HG02588 (cell line): ENCODE data around the gene PRKAR1A.
"Not testable (repeated sequence)": the region's sequence is repeated elsewhere in the genome, so short reads cannot be mapped to it uniquely, and the experiment has no call there.

Experiments used
- ATAC-seq: cut with Tn5 transposase; IDR thresholded peaks from one replicate; pipeline ENCODE4 v1.9.1; 2021; ENCODE audit warnings: mild to moderate bottlenecking, moderate library complexity; ENCODE audit not compliant: unreplicated experiment

The PRKAR1A gene

GRCh38 chr17:68512247-68512959 lies at the start of gene PRKAR1A:
Gene PRKAR1A, plus strand, starts transcription at chr17:68512430. Its CDS starts 2,970 bp downstream, at chr17:68515400.
- ATAC-seq: peak; percentile 83

GRCh38 chr17:68463211-68464019 lies 48.8 kb upstream of the PRKAR1A start:
- no peak for ATAC-seq

GRCh38 chr17:68468334-68468733 lies 43.9 kb upstream of the PRKAR1A start:
- no peak for ATAC-seq

GRCh38 chr17:68468788-68469187 lies 43.4 kb upstream of the PRKAR1A start:
- no peak for ATAC-seq

- no peak for ATAC-seq
Measured at GRCh38 chr17:68470961-68471360, 41.3 kb upstream of the PRKAR1A start.

- ATAC-seq: no peak
Measured at GRCh38 chr17:68480885-68481284, 31.3 kb upstream of the PRKAR1A start.

GRCh38 chr17:68482576-68483041 lies 29.6 kb upstream of the PRKAR1A start:
- ATAC-seq: no peak

GRCh38 chr17:68484458-68484857 lies 27.8 kb upstream of the PRKAR1A start:
- no peak for ATAC-seq

- ATAC-seq: no peak
Measured at GRCh38 chr17:68489919-68490318, 22.3 kb upstream of the PRKAR1A start.

GRCh38 chr17:68491381-68492231 lies 20.6 kb upstream of the PRKAR1A start:
- no peak for ATAC-seq

GRCh38 chr17:68492394-68493054 lies 19.7 kb upstream of the PRKAR1A start:
- ATAC-seq: not testable (repeated sequence)

- no peak for ATAC-seq
Measured at GRCh38 chr17:68495081-68495480, 17.1 kb upstream of the PRKAR1A start.

GRCh38 chr17:68497885-68498319 lies 14.3 kb upstream of the PRKAR1A start:
- peak; percentile 94 for ATAC-seq

GRCh38 chr17:68498479-68499326 lies 13.5 kb upstream of the PRKAR1A start:
- ATAC-seq: peak; percentile 18

- no peak for ATAC-seq
Measured at GRCh38 chr17:68499587-68499986, 12.6 kb upstream of the PRKAR1A start.

- no peak for ATAC-seq
Measured at GRCh38 chr17:68501074-68501473, 11.2 kb upstream of the PRKAR1A start.

GRCh38 chr17:68505951-68506350 lies 6.3 kb upstream of the PRKAR1A start:
- ATAC-seq: no peak

- no peak for ATAC-seq
Measured at GRCh38 chr17:68507576-68507975, 4.7 kb upstream of the PRKAR1A start.
